WTC11 (cell line): ENCODE measurements around the gene F2RL3. TPM values are rescaled to one million over a fixed set of nuclear protein-coding genes. Genes with fewer than 3 reads are reported as not detected.

Experiments used
- ATAC-seq: fragments of 200-7000 bp; cut with Tn5 transposase; 2 replicates; pipeline ENCODE4 v1.10.0; 2021; ENCODE audit warnings: mild to moderate bottlenecking, moderate library complexity
- CTCF ChIA-PET: fragments of 300-600 bp; sonication (Branson Sonifier 250); formaldehyde crosslinking; loops from one replicate; lab custom pipeline; 2021; ENCODE audit warnings: antibody characterized with exemption; lab: Charles Lee
- POLR2A ChIA-PET: fragments of 350-600 bp; sonication (Branson Sonifier 250); formaldehyde crosslinking; loops from one replicate; lab custom pipeline; 2021; ENCODE audit warnings: antibody characterized with exemption; lab: Charles Lee
- DNase-seq: peaks from one replicate; pipeline ENCODE4 v3.0.0; 2021; ENCODE audit warnings: low spot score
- H3K27ac Mint-ChIP-seq: 2 replicates; pipeline ENCODE4 v1.8.0; 2021; ENCODE audit warnings: mixed read lengths
- H3K27me3 Mint-ChIP-seq: 2 replicates; pipeline ENCODE4 v1.8.0; 2021; ENCODE audit warnings: low read depth, mild to moderate bottlenecking, moderate library complexity, mixed read lengths
- H3K36me3 Mint-ChIP-seq: 2 replicates; pipeline ENCODE4 v1.8.0; 2021; ENCODE audit warnings: mixed read lengths
- H3K4me1 Mint-ChIP-seq: 2 replicates; pipeline ENCODE4 v1.8.0; 2022; ENCODE audit warnings: mixed read lengths
- H3K4me3 Mint-ChIP-seq: 2 replicates; pipeline ENCODE4 v1.8.0; 2021; ENCODE audit warnings: mild to moderate bottlenecking, moderate library complexity, mixed read lengths
- H3K9me3 Mint-ChIP-seq: 2 replicates; pipeline ENCODE4 v1.8.0; 2021; ENCODE audit warnings: mixed read lengths
- ATF2 ChIP-seq: sonication (generic); formaldehyde crosslinking; IDR thresholded peaks from 2 replicates; pipeline ENCODE4 v1.8.1; 2022; ENCODE audit warnings: low read depth, missing genetic modification reagents, borderline replicate concordance
- ATF3 ChIP-seq: sonication (generic); formaldehyde crosslinking; conservative IDR thresholded peaks from 2 replicates; pipeline ENCODE4 v1.8.1; 2022; ENCODE audit warnings: mild to moderate bottlenecking, missing genetic modification reagents
- CREM ChIP-seq: sonication (generic); formaldehyde crosslinking; IDR thresholded peaks from 2 replicates; pipeline ENCODE4 v1.8.1; 2022; ENCODE audit warnings: mild to moderate bottlenecking, missing genetic modification reagents, moderate library complexity
- CTCF ChIP-seq: fragments of 200-600 bp; IDR thresholded peaks from 2 replicates; pipeline ENCODE4 v1.8.0; 2022; ENCODE audit warnings: antibody characterized with exemption
- ESRRA ChIP-seq: sonication (generic); formaldehyde crosslinking; IDR thresholded peaks from 2 replicates; pipeline ENCODE4 v1.8.1; 2022; ENCODE audit warnings: mild to moderate bottlenecking, missing genetic modification reagents, borderline replicate concordance
- FOXP1 ChIP-seq: sonication (generic); formaldehyde crosslinking; IDR thresholded peaks from 2 replicates; pipeline ENCODE4 v1.8.0; 2022; ENCODE audit warnings: missing genetic modification reagents, mild to moderate bottlenecking, moderate library complexity, borderline replicate concordance
- IRF2 ChIP-seq: sonication (generic); formaldehyde crosslinking; IDR thresholded peaks from 2 replicates; pipeline ENCODE4 v1.8.0; 2022; ENCODE audit warnings: low read depth, missing genetic modification reagents, borderline replicate concordance
- JUN ChIP-seq: sonication (generic); formaldehyde crosslinking; IDR thresholded peaks from 2 replicates; pipeline ENCODE4 v1.8.0; 2023; ENCODE audit warnings: mild to moderate bottlenecking, missing genetic modification reagents
- MYBL2 ChIP-seq: sonication (generic); formaldehyde crosslinking; IDR thresholded peaks from 2 replicates; pipeline ENCODE4 v1.8.1; 2023; ENCODE audit warnings: mild to moderate bottlenecking, moderate library complexity, missing genetic modification reagents
- NR1H2 ChIP-seq: sonication (generic); formaldehyde crosslinking; IDR thresholded peaks from 2 replicates; pipeline ENCODE4 v1.9.0; 2021; ENCODE audit warnings: mild to moderate bottlenecking, moderate library complexity, missing genetic modification reagents
- NR3C1 ChIP-seq: sonication (generic); formaldehyde crosslinking; conservative IDR thresholded peaks from 2 replicates; pipeline ENCODE4 v1.8.1; 2023; ENCODE audit warnings: low read depth, mild to moderate bottlenecking, missing genetic modification reagents
- STAT6 ChIP-seq: sonication (generic); formaldehyde crosslinking; conservative IDR thresholded peaks from 2 replicates; pipeline ENCODE4 v1.8.1; 2023; ENCODE audit warnings: mild to moderate bottlenecking, low read depth, missing genetic modification reagents, moderate library complexity
- TEAD1 ChIP-seq: sonication (generic); formaldehyde crosslinking; IDR thresholded peaks from 2 replicates; pipeline ENCODE4 v1.8.0; 2022; ENCODE audit warnings: mild to moderate bottlenecking, missing genetic modification reagents
- TP53 ChIP-seq: sonication (generic); formaldehyde crosslinking; IDR thresholded peaks from 2 replicates; pipeline ENCODE4 v1.8.1; 2023; ENCODE audit warnings: mild to moderate bottlenecking, missing genetic modification reagents
- USF1 ChIP-seq: sonication (generic); formaldehyde crosslinking; IDR thresholded peaks from 2 replicates; pipeline ENCODE4 v1.8.0; 2022; ENCODE audit warnings: mild to moderate bottlenecking, missing genetic modification reagents
- ZMAT4 ChIP-seq: fragments of 250-450 bp; sonication (Bioruptor Pico); IDR thresholded peaks from 2 replicates; pipeline ENCODE4 v1.9.0; 2021; ENCODE audit warnings: mild to moderate bottlenecking
- ZNF317 ChIP-seq: sonication (generic); formaldehyde crosslinking; IDR thresholded peaks from 2 replicates; pipeline ENCODE4 v1.8.1; 2023; ENCODE audit warnings: low read depth, mild to moderate bottlenecking, moderate library complexity, missing genetic modification reagents, borderline replicate concordance
- ZNF425 ChIP-seq: fragments of 250-450 bp; sonication (Bioruptor Pico); conservative IDR thresholded peaks from 2 replicates; pipeline ENCODE4 v1.9.0; 2021; ENCODE audit warnings: mild to moderate bottlenecking
- ZNF532 ChIP-seq: fragments of 250-450 bp; sonication (Bioruptor Pico); IDR thresholded peaks from 2 replicates; pipeline ENCODE4 v1.9.0; 2021; ENCODE audit warnings: mild to moderate bottlenecking, borderline replicate concordance
- total RNA-seq: library from RNA; stranded (reverse); gene quantifications from 3 replicates; pipeline ENCODE4 v1.2.3, GENCODE V29; 2021

F2RL3 gene
- total RNA-seq, 1 experiment from 2014 or later = 0.11 TPM

GRCh38 chr19:16908759-16909158 is 20.0 kb downstream of the F2RL3 start:
- no peak for TF ChIP-seq ZNF317 (CRISPR knock-in tag)
- TF ChIP-seq IRF2 (CRISPR knock-in tag) = no peak
- TF ChIP-seq STAT6 (CRISPR knock-in tag) = no peak
- no peak for TF ChIP-seq NR3C1 (CRISPR knock-in tag)
- no peak for TF ChIP-seq ATF2 (CRISPR knock-in tag)
- no peak for TF ChIP-seq ATF3 (CRISPR knock-in tag)
- no peak for TF ChIP-seq TEAD1 (CRISPR knock-in tag)
- TF ChIP-seq FOXP1 (CRISPR knock-in tag) = no peak
- TF ChIP-seq MYBL2 (CRISPR knock-in tag) = no peak
- no peak for TF ChIP-seq ZNF425 (CRISPR knock-in tag)
- TF ChIP-seq CREM (CRISPR knock-in tag) = no peak
- no peak for TF ChIP-seq ZNF532
- TF ChIP-seq, all 79 proteins: peak for 0
- POLR2A ChIA-PET = no interaction called here
- DNase-seq (no peak), ATAC-seq (no peak)
- Mint-ChIP-seq H3K27ac (no peak overlapping the region), H3K36me3 (peaks cover 14% of the 10 kb centered on the region), H3K27me3 (peaks cover 2% of the 10 kb centered on the region; the same call in 1 of the 2 replicates), H3K4me3 (no peak overlapping the region), H3K9me3 (peaks cover 31% of the 10 kb centered on the region), H3K4me1 (no peaks in the 10 kb centered on the region)
- CTCF ChIA-PET = interaction anchor here (0.7 to 1.9 kb wide), 2 partner anchors 9 to 144 kb away, joined by 3 to 8 read pairs; no protein-coding TSS in a partner anchor

GRCh38 chr19:16911046-16911445 is 22.2 kb downstream of the F2RL3 start:
- POLR2A ChIA-PET = interaction anchor here (0.6 to 0.7 kb wide), 2 partner anchors 67 to 461 kb away, joined by 3 read pairs; no protein-coding TSS in a partner anchor
- Mint-ChIP-seq H3K9me3 (peaks cover 30% of the 10 kb centered on the region), H3K4me3 (no peak overlapping the region), H3K36me3 (peaks cover 14% of the 10 kb centered on the region), H3K27me3 (peaks cover 3% of the 10 kb centered on the region; the same call in 1 of the 2 replicates), H3K4me1 (no peaks in the 10 kb centered on the region), H3K27ac (no peak overlapping the region)
- DNase-seq (no peak), ATAC-seq (no peak)
- CTCF ChIA-PET = no interaction called here
- no peak for TF ChIP-seq ESRRA (CRISPR knock-in tag)
- no peak for TF ChIP-seq USF1
- TF ChIP-seq CTCF = no peak
- no peak for TF ChIP-seq TP53 (CRISPR knock-in tag)
- no peak for TF ChIP-seq NR1H2 (CRISPR knock-in tag)
- no peak for TF ChIP-seq ZMAT4 (CRISPR knock-in tag)
- no peak for TF ChIP-seq JUN (CRISPR knock-in tag)
